Measurements from ENCODE around the gene KIF2C.
"Not testable (repeated sequence)": the region's sequence is repeated elsewhere in the genome, so short reads cannot be mapped to it uniquely, and the experiment has no call there.

The KIF2C gene

GRCh38 chr1:44739307-44740178 is at the start of gene KIF2C:
Gene KIF2C (plus strand): TSS chr1:44739837. CDS start chr1:44739933, 96 bp downstream.
- H3K27ac ChIP-seq (ENCODE audit: low read depth in 2 of 2, low read length in 2 of 2) = peak within 1 kb of the TSS; percentile 85 to 90
- peak within 1 kb of the TSS; percentile 78 to 94 for H3K9ac ChIP-seq (ENCODE audit: low read depth in 1 of 2, low read length in 2 of 2)
- H3K27me3 ChIP-seq (ENCODE audit: control insufficient read depth in 2 of 2, insufficient read depth in 2 of 2, low read length in 2 of 2) = no peaks in the 10 kb centered on the region
- H3K9me3 ChIP-seq (ENCODE audit: control insufficient read depth in 2 of 2, low read length in 2 of 2) = no peaks in the 10 kb centered on the region
- H3K4me3 ChIP-seq (ENCODE audit: low read length in 2 of 2) = peak within 1 kb of the TSS; percentile 79 to 94
- peaks cover 0 to 2% of the 10 kb centered on the region in 2 donors for H3K36me3 ChIP-seq (ENCODE audit: control insufficient read depth in 2 of 2, insufficient read depth in 2 of 2, low read length in 2 of 2)
- H3K4me1 ChIP-seq (ENCODE audit: control insufficient read depth in 2 of 2, insufficient read depth in 2 of 2, low read length in 2 of 2) = peaks cover 8% of the 10 kb centered on the region in 2 donors

- Histone ChIP-seq H3K27me3 (ENCODE audit: control insufficient read depth in 2 of 2, insufficient read depth in 2 of 2, low read length in 2 of 2) (no peaks in the 10 kb centered on the region), H3K4me1 (ENCODE audit: control insufficient read depth in 2 of 2, insufficient read depth in 2 of 2, low read length in 2 of 2) (no peaks in the 10 kb centered on the region), H3K4me3 (ENCODE audit: low read length in 2 of 2) (no peak overlapping the region), H3K9me3 (ENCODE audit: control insufficient read depth in 2 of 2, low read length in 2 of 2) (no peaks in the 10 kb centered on the region), H3K36me3 (ENCODE audit: control insufficient read depth in 2 of 2, insufficient read depth in 2 of 2, low read length in 2 of 2) (no peaks in the 10 kb centered on the region), H3K27ac (ENCODE audit: low read depth in 2 of 2, low read length in 2 of 2) (no peak overlapping the region), H3K9ac (ENCODE audit: low read depth in 1 of 2, low read length in 2 of 2) (no peak overlapping the region)
Measured at GRCh38 chr1:44693159-44693558, 46.5 kb upstream of the KIF2C start.

- Histone ChIP-seq H3K36me3 (ENCODE audit: control insufficient read depth in 2 of 2, insufficient read depth in 2 of 2, low read length in 2 of 2) (no peaks in the 10 kb centered on the region), H3K9me3 (ENCODE audit: control insufficient read depth in 2 of 2, low read length in 2 of 2) (no peaks in the 10 kb centered on the region), H3K27me3 (ENCODE audit: control insufficient read depth in 2 of 2, insufficient read depth in 2 of 2, low read length in 2 of 2) (no peaks in the 10 kb centered on the region)
Measured at GRCh38 chr1:44693900-44694299, 45.7 kb upstream of the KIF2C start.

GRCh38 chr1:44694863-44695478 is 44.7 kb upstream of the KIF2C start:
- H3K27ac ChIP-seq (ENCODE audit: low read depth in 2 of 2, low read length in 2 of 2) = no peak overlapping the region
- H3K4me3 ChIP-seq (ENCODE audit: low read length in 2 of 2) = no peak overlapping the region
- no peak overlapping the region for H3K9ac ChIP-seq (ENCODE audit: low read depth in 1 of 2, low read length in 2 of 2)
- no peaks in the 10 kb centered on the region for H3K4me1 ChIP-seq (ENCODE audit: control insufficient read depth in 2 of 2, insufficient read depth in 2 of 2, low read length in 2 of 2)
- no peaks in the 10 kb centered on the region for H3K36me3 ChIP-seq (ENCODE audit: control insufficient read depth in 2 of 2, insufficient read depth in 2 of 2, low read length in 2 of 2)
- no peaks in the 10 kb centered on the region for H3K27me3 ChIP-seq (ENCODE audit: control insufficient read depth in 2 of 2, insufficient read depth in 2 of 2, low read length in 2 of 2)
- H3K9me3 ChIP-seq (ENCODE audit: control insufficient read depth in 2 of 2, low read length in 2 of 2) = no peaks in the 10 kb centered on the region

More at GRCh38 chr1:44693900-44694299, 45.7 kb upstream of the KIF2C start:
- Histone ChIP-seq H3K9ac (ENCODE audit: low read depth in 1 of 2, low read length in 2 of 2) (no peak overlapping the region), H3K4me3 (ENCODE audit: low read length in 2 of 2) (no peak overlapping the region), H3K27ac (ENCODE audit: low read depth in 2 of 2, low read length in 2 of 2) (no peak overlapping the region), H3K4me1 (ENCODE audit: control insufficient read depth in 2 of 2, insufficient read depth in 2 of 2, low read length in 2 of 2) (no peaks in the 10 kb centered on the region)

GRCh38 chr1:44695671-44696070 is 44.0 kb upstream of the KIF2C start:
- Histone ChIP-seq H3K4me1 (ENCODE audit: control insufficient read depth in 2 of 2, insufficient read depth in 2 of 2, low read length in 2 of 2) (no peaks in the 10 kb centered on the region), H3K9ac (ENCODE audit: low read depth in 1 of 2, low read length in 2 of 2) (no peak overlapping the region), H3K9me3 (ENCODE audit: control insufficient read depth in 2 of 2, low read length in 2 of 2) (no peaks in the 10 kb centered on the region), H3K4me3 (ENCODE audit: low read length in 2 of 2) (no peak overlapping the region), H3K27me3 (ENCODE audit: control insufficient read depth in 2 of 2, insufficient read depth in 2 of 2, low read length in 2 of 2) (no peaks in the 10 kb centered on the region), H3K36me3 (ENCODE audit: control insufficient read depth in 2 of 2, insufficient read depth in 2 of 2, low read length in 2 of 2) (no peaks in the 10 kb centered on the region), H3K27ac (ENCODE audit: low read depth in 2 of 2, low read length in 2 of 2) (no peak overlapping the region)

- Histone ChIP-seq H3K9me3 (ENCODE audit: control insufficient read depth in 2 of 2, low read length in 2 of 2) (no peaks in the 10 kb centered on the region), H3K27me3 (ENCODE audit: control insufficient read depth in 2 of 2, insufficient read depth in 2 of 2, low read length in 2 of 2) (no peaks in the 10 kb centered on the region), H3K4me3 (ENCODE audit: low read length in 2 of 2) (no peak overlapping the region), H3K27ac (ENCODE audit: low read depth in 2 of 2, low read length in 2 of 2) (no peak overlapping the region), H3K36me3 (ENCODE audit: control insufficient read depth in 2 of 2, insufficient read depth in 2 of 2, low read length in 2 of 2) (no peaks in the 10 kb centered on the region), H3K4me1 (ENCODE audit: control insufficient read depth in 2 of 2, insufficient read depth in 2 of 2, low read length in 2 of 2) (no peaks in the 10 kb centered on the region), H3K9ac (ENCODE audit: low read depth in 1 of 2, low read length in 2 of 2) (no peak overlapping the region)
Measured at GRCh38 chr1:44696101-44696500, 43.5 kb upstream of the KIF2C start.

- Histone ChIP-seq H3K9ac (ENCODE audit: low read depth in 1 of 2, low read length in 2 of 2) (no peak overlapping the region), H3K4me3 (ENCODE audit: low read length in 2 of 2) (no peak overlapping the region), H3K27me3 (ENCODE audit: control insufficient read depth in 2 of 2, insufficient read depth in 2 of 2, low read length in 2 of 2) (no peaks in the 10 kb centered on the region), H3K27ac (ENCODE audit: low read depth in 2 of 2, low read length in 2 of 2) (no peak overlapping the region), H3K9me3 (ENCODE audit: control insufficient read depth in 2 of 2, low read length in 2 of 2) (no peaks in the 10 kb centered on the region), H3K4me1 (ENCODE audit: control insufficient read depth in 2 of 2, insufficient read depth in 2 of 2, low read length in 2 of 2) (no peaks in the 10 kb centered on the region), H3K36me3 (ENCODE audit: control insufficient read depth in 2 of 2, insufficient read depth in 2 of 2, low read length in 2 of 2) (no peaks in the 10 kb centered on the region)
Measured at GRCh38 chr1:44696789-44697345, 42.8 kb upstream of the KIF2C start.

GRCh38 chr1:44698138-44698537 is 41.5 kb upstream of the KIF2C start:
- Histone ChIP-seq H3K27ac (ENCODE audit: low read depth in 2 of 2, low read length in 2 of 2) (no peak overlapping the region), H3K9ac (ENCODE audit: low read depth in 1 of 2, low read length in 2 of 2) (no peak overlapping the region), H3K9me3 (ENCODE audit: control insufficient read depth in 2 of 2, low read length in 2 of 2) (no peaks in the 10 kb centered on the region), H3K4me1 (ENCODE audit: control insufficient read depth in 2 of 2, insufficient read depth in 2 of 2, low read length in 2 of 2) (no peaks in the 10 kb centered on the region), H3K27me3 (ENCODE audit: control insufficient read depth in 2 of 2, insufficient read depth in 2 of 2, low read length in 2 of 2) (no peaks in the 10 kb centered on the region), H3K4me3 (ENCODE audit: low read length in 2 of 2) (no peak overlapping the region), H3K36me3 (ENCODE audit: control insufficient read depth in 2 of 2, insufficient read depth in 2 of 2, low read length in 2 of 2) (no peaks in the 10 kb centered on the region)

- not testable (repeated sequence) for H3K9ac ChIP-seq (ENCODE audit: low read depth in 1 of 2, low read length in 2 of 2); H3K27ac ChIP-seq (ENCODE audit: low read depth in 2 of 2, low read length in 2 of 2); H3K4me3 ChIP-seq (ENCODE audit: low read length in 2 of 2); H3K27me3 ChIP-seq (ENCODE audit: control insufficient read depth in 2 of 2, insufficient read depth in 2 of 2, low read length in 2 of 2); H3K9me3 ChIP-seq (ENCODE audit: control insufficient read depth in 2 of 2, low read length in 2 of 2); H3K36me3 ChIP-seq (ENCODE audit: control insufficient read depth in 2 of 2, insufficient read depth in 2 of 2, low read length in 2 of 2); H3K4me1 ChIP-seq (ENCODE audit: control insufficient read depth in 2 of 2, insufficient read depth in 2 of 2, low read length in 2 of 2)
Measured at GRCh38 chr1:44699375-44699774, 40.3 kb upstream of the KIF2C start.

- no peak overlapping the region for H3K4me3 ChIP-seq (ENCODE audit: low read length in 2 of 2)
- H3K4me1 ChIP-seq (ENCODE audit: control insufficient read depth in 2 of 2, insufficient read depth in 2 of 2, low read length in 2 of 2) = no peaks in the 10 kb centered on the region
- no peak overlapping the region for H3K27ac ChIP-seq (ENCODE audit: low read depth in 2 of 2, low read length in 2 of 2)
- H3K9ac ChIP-seq (ENCODE audit: low read depth in 1 of 2, low read length in 2 of 2) = no peak overlapping the region
- H3K27me3 ChIP-seq (ENCODE audit: control insufficient read depth in 2 of 2, insufficient read depth in 2 of 2, low read length in 2 of 2) = no peaks in the 10 kb centered on the region
- H3K9me3 ChIP-seq (ENCODE audit: control insufficient read depth in 2 of 2, low read length in 2 of 2) = no peaks in the 10 kb centered on the region
- H3K36me3 ChIP-seq (ENCODE audit: control insufficient read depth in 2 of 2, insufficient read depth in 2 of 2, low read length in 2 of 2) = no peaks in the 10 kb centered on the region
Measured at GRCh38 chr1:44700573-44700972, 39.1 kb upstream of the KIF2C start.

Measured in mucosa of rectum (tissue), 2 donors.